SK-N-SH (cell line): ENCODE measurements around the gene HPCA. TPM values are rescaled to one million over a fixed set of nuclear protein-coding genes. Genes with fewer than 3 reads are reported as not detected.
A peak's percentile ranks its signal among the peaks of the same experiment; 100 is the strongest.

Source experiments
- CTCF ChIA-PET: fragments of 300-600, 350-600 bp; formaldehyde crosslinking; extraction: SDS; loops from one replicate; lab custom pipeline; 2021; lab: Yijun Ruan, JAX
- POLR2A ChIA-PET: fragments of 350-600 bp; sonication (Branson Sonifier 250); formaldehyde crosslinking; extraction: SDS; loops from one replicate; lab custom pipeline; 2020; ENCODE audit warnings: antibody characterized with exemption, inconsistent platforms; lab: Yijun Ruan, JAX
- DNase-seq: peaks from one replicate; pipeline ENCODE4 v3.0.0; 2012
- H2AFZ ChIP-seq: fragments of 200-600 bp; sonication (generic); 2 replicates; pipeline ENCODE4 v1.8.1; 2016; ENCODE audit warnings: antibody characterized with exemption, mild to moderate bottlenecking, low read depth
- H3F3A ChIP-seq: fragments of 200-600 bp; sonication (generic); replicated peaks from 2 replicates; pipeline ENCODE3; 2016; ENCODE audit warnings: antibody characterized with exemption, mild to moderate bottlenecking; ENCODE audit not compliant: insufficient read depth
- H3K27ac ChIP-seq, 2 experiments: fragments of 200-500 bp in 1 of 2; fragments of 200-600 bp in 1 of 2; sonication (Bioruptor generic) in 1 of 2; sonication (generic), shearing (Covaris generic) in 1 of 2; 2 replicates each; pipeline versions ENCODE4 v1.5.1 to v1.6.1; 2014 to 2016; ENCODE audit warnings: low read depth in 2 of 2, inconsistent platforms in 1 of 2, low read length in 1 of 2, mild to moderate bottlenecking in 1 of 2, mixed read lengths in 1 of 2
- H3K27me3 ChIP-seq: fragments of 200-600 bp; sonication (generic), shearing (Covaris generic); 2 replicates; pipeline ENCODE4 v1.6.1; 2016; ENCODE audit warnings: mixed run types; ENCODE audit not compliant: insufficient read depth
- H3K36me3 ChIP-seq, 2 experiments: fragments of 200-500 bp in 1 of 2; fragments of 200-600 bp in 1 of 2; sonication (Bioruptor generic) in 1 of 2; sonication (generic) in 1 of 2; replicated peaks in 1 of 2; 2 replicates each; pipeline versions ENCODE3 to v1.5.1; 2014 to 2016; ENCODE audit warnings: low read length in 1 of 2, mild to moderate bottlenecking in 1 of 2; ENCODE audit not compliant: insufficient read depth in 2 of 2, control insufficient read depth in 1 of 2
- H3K4me1 ChIP-seq, 2 experiments: fragments of 200-500 bp in 1 of 2; fragments of 200-600 bp in 1 of 2; sonication (Bioruptor generic) in 1 of 2; sonication (generic), shearing (Covaris generic) in 1 of 2; 2 replicates each; pipeline versions ENCODE4 v1.5.1 to v1.6.1; 2014 to 2016; ENCODE audit warnings: low read depth in 1 of 2, low read length in 1 of 2, mixed run types in 1 of 2; ENCODE audit not compliant: insufficient read depth in 2 of 2, control insufficient read depth in 1 of 2
- H3K4me2 ChIP-seq: fragments of 200-600 bp; sonication (generic), shearing (Covaris generic); 2 replicates; pipeline ENCODE4 v1.6.1; 2017; ENCODE audit warnings: mixed run types
- H3K4me3 ChIP-seq, 2 experiments: fragments of 200-500 bp in 1 of 2; fragments of 200-600 bp in 1 of 2; sonication (Bioruptor generic) in 1 of 2; sonication (generic), shearing (Covaris generic) in 1 of 2; 2 replicates each; pipeline versions ENCODE4 v1.5.1 to v1.8.1; 2014 to 2016; ENCODE audit warnings: low read depth in 2 of 2, inconsistent platforms in 1 of 2, low read length in 1 of 2, mild to moderate bottlenecking in 1 of 2, mixed read lengths in 1 of 2, moderate library complexity in 1 of 2
- H3K79me2 ChIP-seq: fragments of 200-600 bp; sonication (generic); 2 replicates; pipeline ENCODE4 v1.8.1; 2017; ENCODE audit warnings: mild to moderate bottlenecking; ENCODE audit not compliant: insufficient read depth
- H3K9ac ChIP-seq: fragments of 200-600 bp; sonication (generic); 2 replicates; pipeline ENCODE4 v1.6.1; 2017; ENCODE audit warnings: mixed run types
- H3K9me2 ChIP-seq: fragments of 200-600 bp; sonication (generic); 2 replicates; pipeline ENCODE4 v1.6.1; 2017; ENCODE audit warnings: mixed run types
- H3K9me3 ChIP-seq: fragments of 200-600 bp; sonication (generic); 2 replicates; pipeline ENCODE4 v1.6.1; 2017; ENCODE audit warnings: mixed run types, mild to moderate bottlenecking, moderate library complexity
- H4K20me1 ChIP-seq: fragments of 200-600 bp; sonication (generic); 2 replicates; pipeline ENCODE4 v1.6.1; 2017; ENCODE audit warnings: mild to moderate bottlenecking, mixed run types; ENCODE audit not compliant: insufficient read depth
- CHD2 ChIP-seq: fragments of 150-350 bp; IDR thresholded peaks from 2 replicates; pipeline ENCODE4 v1.6.1; 2018; ENCODE audit warnings: low read length; ENCODE audit not compliant: partially characterized antibody
- CTCF ChIP-seq: fragments of 200-600 bp; sonication (generic); IDR thresholded peaks from 2 replicates; pipeline ENCODE4 v1.6.1; 2017; ENCODE audit warnings: antibody characterized with exemption, mild to moderate bottlenecking, moderate library complexity
- EP300 ChIP-seq, 2 experiments: IDR thresholded peaks; 2 replicates each; pipeline versions ENCODE4 v1.4.0 to v1.6.1; 2012; ENCODE audit warnings: borderline replicate concordance in 1 of 2, low read depth in 1 of 2, low read length in 1 of 2
- JUND ChIP-seq: IDR thresholded peaks from 2 replicates; pipeline ENCODE4 v1.4.0; 2012
- POLR2AphosphoS5 ChIP-seq: IDR thresholded peaks from 2 replicates; pipeline ENCODE4 v1.6.1; 2012; ENCODE audit warnings: low read depth, low read length
- SIN3A ChIP-seq: IDR thresholded peaks from 2 replicates; pipeline ENCODE4 v1.6.1; 2012; ENCODE audit warnings: low read depth, mild to moderate bottlenecking, low read length, moderate library complexity, borderline replicate concordance
- SMC3 ChIP-seq: IDR thresholded peaks from 2 replicates; pipeline ENCODE4 v1.6.1; 2012; ENCODE audit warnings: low read depth, low read length, improper control_type of control experiment
- TAF1 ChIP-seq: IDR thresholded peaks from 2 replicates; pipeline ENCODE4 v1.6.1; 2012; ENCODE audit warnings: low read depth, mild to moderate bottlenecking, low read length, moderate library complexity, borderline replicate concordance
- YY1 ChIP-seq: IDR thresholded peaks from 2 replicates; pipeline ENCODE4 v1.4.0; 2012; ENCODE audit warnings: low read depth, mild to moderate bottlenecking
- WGBS: methylation state at CpG from one replicate; pipeline ENCODE4 v1.1.6; 2017; ENCODE audit warnings: low lambda C conversion rate; 5-methylcytosine and 5-hydroxymethylcytosine counted together
- polyA plus RNA-seq, 3 experiments: library from polyadenylated mRNA; depleted of rRNA; stranded (reverse); fragments of >200 nt; gene quantifications; 2 replicates each; pipeline ENCODE4 v1.2.3, GENCODE V29; 2012
- TF ChIP-seq, protein P1 (sequence below): fragments of 150-350 bp; IDR thresholded peaks from 2 replicates; pipeline ENCODE4 v1.6.1; 2016; ENCODE audit warnings: mild to moderate bottlenecking, low read depth, low read length
- TF ChIP-seq, protein P2 (sequence below): IDR thresholded peaks from 2 replicates; pipeline ENCODE4 v1.6.1; 2012; ENCODE audit warnings: mild to moderate bottlenecking, low read depth, low read length, moderate library complexity

The HPCA gene
- polyA plus RNA-seq, 1 of the 3 experiments (the other 2 are of a cell fraction) = not detected

DNA sequence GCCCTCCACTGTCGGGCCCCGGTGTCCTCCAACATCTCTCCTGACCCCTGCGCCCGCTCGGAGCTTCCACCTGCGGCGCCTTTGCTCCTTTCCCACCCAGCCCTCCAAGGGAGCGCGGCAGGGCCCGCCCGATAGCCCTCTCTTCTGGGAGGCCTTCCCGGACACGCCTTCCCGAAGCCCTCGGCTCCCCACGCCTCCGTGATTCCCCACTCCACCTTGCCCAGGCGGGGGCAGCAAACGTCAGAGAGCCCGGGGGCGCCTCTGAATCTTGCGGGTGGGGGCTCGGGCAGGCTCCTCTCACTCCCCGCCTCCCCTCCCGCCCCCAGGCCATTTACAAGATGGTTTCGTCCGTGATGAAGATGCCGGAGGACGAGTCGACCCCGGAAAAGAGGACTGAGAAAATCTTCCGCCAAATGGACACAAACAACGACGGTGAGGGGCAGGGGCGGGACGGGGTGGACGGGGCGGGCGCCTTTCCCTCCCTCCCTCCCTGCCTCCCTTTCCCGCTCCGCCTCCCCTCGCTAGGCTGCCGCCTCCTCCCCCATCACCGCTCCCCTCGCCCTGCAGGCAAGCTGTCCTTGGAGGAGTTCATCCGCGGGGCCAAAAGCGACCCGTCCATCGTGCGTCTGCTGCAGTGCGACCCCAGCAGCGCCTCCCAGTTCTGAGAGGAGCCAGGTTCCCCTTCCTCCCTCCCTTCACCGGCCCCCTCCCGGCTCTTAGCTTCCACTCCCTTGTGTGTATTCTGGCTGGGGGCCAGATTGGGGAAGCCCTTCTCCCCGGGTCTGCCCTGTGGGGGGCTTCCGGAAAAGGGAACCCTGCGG lies 7.1 kb downstream of the HPCA start:
- WGBS = 43% methylated on average over 55 of the region's 58 CpGs
- Histone ChIP-seq H3K9ac (no peak overlapping the region), H3K27ac (no peak overlapping the region), H3K9me2 (no peaks in the 10 kb centered on the region), H3K4me2 (peak overlapping the region; percentile 47; the same call in 1 of the 2 replicates), H3K79me2 (no peaks in the 10 kb centered on the region), H3K4me3 (peak overlapping the region in 1 of 2 experiments; percentile 14; a peak in 2 of 4 replicates), H3K9me3 (no peaks in the 10 kb centered on the region), H3K4me1 (peaks cover 0 to 4% of the 10 kb centered on the region in 2 experiments; a peak in 2 of 4 replicates), H2AFZ (no peak overlapping the region), H3K27me3 (0 out of 2 replicates have a peak, but pooled peaks cover 5% of the 10 kb centered on the region), H3K36me3 (no peaks in the 10 kb centered on the region), H3F3A (peaks cover 4% of the 10 kb centered on the region)
- ChIA-PET CTCF (interaction anchor here (0.6 to 4.9 kb wide), 21 partner anchors 9 to 195 kb away, joined by 3 to 41 read pairs (median 5); no protein-coding TSS in a partner anchor), POLR2A (no interaction called here)
- peak; percentile 68 for DNase-seq
- peak; percentile 28 for TF ChIP-seq CTCF
- TF ChIP-seq EP300 (IDR thresholded peaks at IDR 0.05; ENCODE audit: borderline replicate concordance in 1 of 2, low read depth in 1 of 2, low read length in 1 of 2) = no peak
- TF ChIP-seq POLR2AphosphoS5 = no peak
- TF ChIP-seq, all 33 proteins: peak for 1
- no peaks in the 10 kb centered on the region for H4K20me1 ChIP-seq

- POLR2A ChIA-PET = no interaction called here
- H2AFZ ChIP-seq = no peak overlapping the region
- TF ChIP-seq, protein P1, sequence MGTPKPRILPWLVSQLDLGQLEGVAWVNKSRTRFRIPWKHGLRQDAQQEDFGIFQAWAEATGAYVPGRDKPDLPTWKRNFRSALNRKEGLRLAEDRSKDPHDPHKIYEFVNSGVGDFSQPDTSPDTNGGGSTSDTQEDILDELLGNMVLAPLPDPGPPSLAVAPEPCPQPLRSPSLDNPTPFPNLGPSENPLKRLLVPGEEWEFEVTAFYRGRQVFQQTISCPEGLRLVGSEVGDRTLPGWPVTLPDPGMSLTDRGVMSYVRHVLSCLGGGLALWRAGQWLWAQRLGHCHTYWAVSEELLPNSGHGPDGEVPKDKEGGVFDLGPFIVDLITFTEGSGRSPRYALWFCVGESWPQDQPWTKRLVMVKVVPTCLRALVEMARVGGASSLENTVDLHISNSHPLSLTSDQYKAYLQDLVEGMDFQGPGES = no peak
- TF ChIP-seq, protein P2, sequence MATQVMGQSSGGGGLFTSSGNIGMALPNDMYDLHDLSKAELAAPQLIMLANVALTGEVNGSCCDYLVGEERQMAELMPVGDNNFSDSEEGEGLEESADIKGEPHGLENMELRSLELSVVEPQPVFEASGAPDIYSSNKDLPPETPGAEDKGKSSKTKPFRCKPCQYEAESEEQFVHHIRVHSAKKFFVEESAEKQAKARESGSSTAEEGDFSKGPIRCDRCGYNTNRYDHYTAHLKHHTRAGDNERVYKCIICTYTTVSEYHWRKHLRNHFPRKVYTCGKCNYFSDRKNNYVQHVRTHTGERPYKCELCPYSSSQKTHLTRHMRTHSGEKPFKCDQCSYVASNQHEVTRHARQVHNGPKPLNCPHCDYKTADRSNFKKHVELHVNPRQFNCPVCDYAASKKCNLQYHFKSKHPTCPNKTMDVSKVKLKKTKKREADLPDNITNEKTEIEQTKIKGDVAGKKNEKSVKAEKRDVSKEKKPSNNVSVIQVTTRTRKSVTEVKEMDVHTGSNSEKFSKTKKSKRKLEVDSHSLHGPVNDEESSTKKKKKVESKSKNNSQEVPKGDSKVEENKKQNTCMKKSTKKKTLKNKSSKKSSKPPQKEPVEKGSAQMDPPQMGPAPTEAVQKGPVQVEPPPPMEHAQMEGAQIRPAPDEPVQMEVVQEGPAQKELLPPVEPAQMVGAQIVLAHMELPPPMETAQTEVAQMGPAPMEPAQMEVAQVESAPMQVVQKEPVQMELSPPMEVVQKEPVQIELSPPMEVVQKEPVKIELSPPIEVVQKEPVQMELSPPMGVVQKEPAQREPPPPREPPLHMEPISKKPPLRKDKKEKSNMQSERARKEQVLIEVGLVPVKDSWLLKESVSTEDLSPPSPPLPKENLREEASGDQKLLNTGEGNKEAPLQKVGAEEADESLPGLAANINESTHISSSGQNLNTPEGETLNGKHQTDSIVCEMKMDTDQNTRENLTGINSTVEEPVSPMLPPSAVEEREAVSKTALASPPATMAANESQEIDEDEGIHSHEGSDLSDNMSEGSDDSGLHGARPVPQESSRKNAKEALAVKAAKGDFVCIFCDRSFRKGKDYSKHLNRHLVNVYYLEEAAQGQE = no peak
- TF ChIP-seq JUND (no peak), SMC3 (no peak), SIN3A (no peak), CHD2 (no peak), TAF1 (no peak), POLR2AphosphoS5 (no peak), YY1 (no peak), CTCF (no peak)
Measured at GRCh38 chr1:32894019-32894600, 7.8 kb downstream of the HPCA start.

More at GRCh38 chr1:32894019-32894600, 7.8 kb downstream of the HPCA start:
- Histone ChIP-seq H3K4me2 (no peak overlapping the region), H3K36me3 (no peaks in the 10 kb centered on the region), H3K4me1 (peaks cover 0 to 4% of the 10 kb centered on the region in 2 experiments; a peak in 2 of 4 replicates), H3F3A (peaks cover 4% of the 10 kb centered on the region), H3K4me3 (no peak overlapping the region), H3K9me2 (no peaks in the 10 kb centered on the region), H4K20me1 (no peaks in the 10 kb centered on the region), H3K79me2 (no peaks in the 10 kb centered on the region), H3K9ac (no peak overlapping the region), H3K27ac (no peak overlapping the region), H3K9me3 (no peaks in the 10 kb centered on the region), H3K27me3 (0 out of 2 replicates have a peak, but pooled peaks cover 5% of the 10 kb centered on the region)
- WGBS = 89% methylated on average over 6 of the region's 8 CpGs
- CTCF ChIA-PET = interaction anchor here (1.2 to 4.9 kb wide), 7 partner anchors 12 to 192 kb away, joined by 3 to 41 read pairs (median 13); no protein-coding TSS in a partner anchor
- DNase-seq = peak; percentile 44
